ENCODE results near the gene SPAG17.

- TF ChIP-seq CTCF (IDR thresholded peaks at IDR 0.05; ENCODE audit: low read depth, low read length) (no peak), EZH2phosphoT487 (IDR thresholded peaks at IDR 0.05; ENCODE audit: low read depth) (no peak)
Observed at GRCh38 chr1:118101999-118102398, 83.0 kb downstream of the SPAG17 start.

Measured in OCI-LY3 (cell line).